ENCODE data around the gene LTBP3.

Gene LTBP3

GRCh38 chr11:65586247-65586630, 28.1 kb upstream of the LTBP3 start:
- FAIRE-seq = no peak
- no peak for DNase-seq (ENCODE audit: insufficient read length, low spot score)

- DNase-seq (ENCODE audit: insufficient read length, low spot score) (no peak), FAIRE-seq (no peak)
Observed at GRCh38 chr11:65585396-65586246, 27.5 kb upstream of the LTBP3 start.

GRCh38 chr11:65584723-65585171, 26.6 kb upstream of the LTBP3 start:
- no peak for FAIRE-seq
- no peak for DNase-seq (ENCODE audit: insufficient read length, low spot score)

GRCh38 chr11:65584106-65584505, 25.9 kb upstream of the LTBP3 start:
- peak; percentile 64 for FAIRE-seq
- no peak for DNase-seq (ENCODE audit: insufficient read length, low spot score)

GRCh38 chr11:65583589-65583988, 25.4 kb upstream of the LTBP3 start:
- DNase-seq (ENCODE audit: insufficient read length, low spot score) (no peak), FAIRE-seq (no peak)

- FAIRE-seq (no peak), DNase-seq (ENCODE audit: insufficient read length, low spot score) (no peak)
Observed at GRCh38 chr11:65581928-65582327, 23.8 kb upstream of the LTBP3 start.

GRCh38 chr11:65580756-65581155, 22.6 kb upstream of the LTBP3 start:
- FAIRE-seq (no peak), DNase-seq (ENCODE audit: insufficient read length, low spot score) (no peak)

- DNase-seq (ENCODE audit: insufficient read length, low spot score) (no peak), FAIRE-seq (no peak)
Observed at GRCh38 chr11:65580031-65580692, 22.0 kb upstream of the LTBP3 start.

GRCh38 chr11:65579291-65579690, 21.1 kb upstream of the LTBP3 start:
- no peak for DNase-seq (ENCODE audit: insufficient read length, low spot score)
- no peak for FAIRE-seq

- FAIRE-seq (no peak), DNase-seq (ENCODE audit: insufficient read length, low spot score) (no peak)
Observed at GRCh38 chr11:65578667-65579066, 20.5 kb upstream of the LTBP3 start.

- DNase-seq (ENCODE audit: insufficient read length, low spot score) (no peak), FAIRE-seq (no peak)
Observed at GRCh38 chr11:65578134-65578533, 20.0 kb upstream of the LTBP3 start.

- DNase-seq (ENCODE audit: insufficient read length, low spot score) = no peak
- FAIRE-seq = peak; percentile 83
Observed at GRCh38 chr11:65577756-65578109, 19.6 kb upstream of the LTBP3 start.

- peak; percentile 96 for FAIRE-seq
- DNase-seq (ENCODE audit: insufficient read length, low spot score) = peak; percentile 86
Observed at GRCh38 chr11:65576867-65577755, 19.0 kb upstream of the LTBP3 start.

- DNase-seq (ENCODE audit: insufficient read length, low spot score) (no peak), FAIRE-seq (no peak)
Observed at GRCh38 chr11:65576232-65576866, 18.2 kb upstream of the LTBP3 start.

- DNase-seq (ENCODE audit: insufficient read length, low spot score) (peak; percentile 70), FAIRE-seq (peak; percentile 60)
Observed at GRCh38 chr11:65575568-65576231, 17.5 kb upstream of the LTBP3 start, which contains the start of gene EHBP1L1. Gene EHBP1L1 (plus strand): TSS chr11:65576053. CDS start chr11:65576303, 250 bp downstream.

- FAIRE-seq = peak; percentile 44
- no peak for DNase-seq (ENCODE audit: insufficient read length, low spot score)
Observed at GRCh38 chr11:65574811-65575567, 16.8 kb upstream of the LTBP3 start.

- DNase-seq (ENCODE audit: insufficient read length, low spot score) (peak; percentile 96), FAIRE-seq (peak; percentile 95)
Observed at GRCh38 chr11:65574109-65574810, 16.1 kb upstream of the LTBP3 start.

GRCh38 chr11:65573391-65574079, 15.4 kb upstream of the LTBP3 start:
- DNase-seq (ENCODE audit: insufficient read length, low spot score) (no peak), FAIRE-seq (no peak)
